Stimulated activated naive CD4-positive, alpha-beta T cell treated with Interleukin-2 at 50 U/mL for 16 hours (primary cell): ENCODE data around the gene GRB7.
"Not testable (repeated sequence)": the region's sequence is repeated elsewhere in the genome, so short reads cannot be mapped to it uniquely, and the experiment has no call there.

Experiments used
- DNase-seq: peaks from one replicate; lab custom pipeline; 2025; lab: John Stamatoyannopoulos, UW

GRB7 gene

GRCh38 chr17:39732586-39732985 lies 5.2 kb upstream of the GRB7 start:
- no peak for DNase-seq

GRCh38 chr17:39735882-39736281 lies 1.9 kb upstream of the GRB7 start:
- DNase-seq = no peak

- DNase-seq = no peak
These were observed 1.2 kb upstream of the GRB7 start for GRCh38 chr17:39736319-39737165.

- DNase-seq = no peak
These were observed 455 bp upstream of the GRB7 start for GRCh38 chr17:39737206-39737759.

GRCh38 chr17:39738568-39738901 lies 797 bp downstream of the GRB7 start:
- peak; percentile 26 for DNase-seq

GRCh38 chr17:39738983-39739884 lies 1.5 kb downstream of the GRB7 start:
- DNase-seq = no peak

- no peak for DNase-seq
These were observed 2.2 kb downstream of the GRB7 start for GRCh38 chr17:39739885-39740356.

GRCh38 chr17:39740357-39741111 lies 2.8 kb downstream of the GRB7 start:
- no peak for DNase-seq

- DNase-seq = no peak
These were observed 4.6 kb downstream of the GRB7 start for GRCh38 chr17:39742126-39742855.

GRCh38 chr17:39742856-39743436 lies 5.2 kb downstream of the GRB7 start:
- DNase-seq = no peak

GRCh38 chr17:39744075-39744835 lies 6.5 kb downstream of the GRB7 start:
- no peak for DNase-seq

GRCh38 chr17:39744836-39745215 lies 7.1 kb downstream of the GRB7 start:
- DNase-seq = no peak

- DNase-seq = no peak
These were observed 7.8 kb downstream of the GRB7 start for GRCh38 chr17:39745335-39746144.

- no peak for DNase-seq
These were observed 8.4 kb downstream of the GRB7 start for GRCh38 chr17:39746145-39746461.

- no peak for DNase-seq
These were observed 10.0 kb downstream of the GRB7 start for GRCh38 chr17:39747745-39748144.

- DNase-seq = not testable (repeated sequence)
These were observed 10.8 kb downstream of the GRB7 start for GRCh38 chr17:39748444-39749034.

GRCh38 chr17:39750131-39751015 lies 12.6 kb downstream of the GRB7 start:
- DNase-seq = no peak

GRCh38 chr17:39751016-39751543 lies 13.3 kb downstream of the GRB7 start:
- no peak for DNase-seq
